AG09319 (cell line): ENCODE data around the gene ERH.

Experiments
- DNase-seq: peaks from one replicate; pipeline ENCODE4 v3.0.0-alpha.2; 2010; ENCODE audit warnings: low read depth; ENCODE audit errors: extremely low read depth
- CTCF ChIP-seq: IDR thresholded peaks from 2 replicates; pipeline ENCODE4 v1.5.1; 2011; ENCODE audit warnings: low read depth, mild to moderate bottlenecking, inconsistent platforms, low read length, moderate library complexity

ERH gene

GRCh38 chr14:69408331-69408960, 10.3 kb upstream of the ERH start:
- TF ChIP-seq CTCF, result no peak
- no peak for DNase-seq

- TF ChIP-seq CTCF, result no peak
- no peak for DNase-seq
Measured at GRCh38 chr14:69405762-69406161, 7.7 kb upstream of the ERH start.

- DNase-seq, result no peak
- no peak for TF ChIP-seq CTCF
Measured at GRCh38 chr14:69404883-69405282, 6.8 kb upstream of the ERH start.

- TF ChIP-seq CTCF, result no peak
- DNase-seq, result no peak
Measured at GRCh38 chr14:69404478-69404877, 6.4 kb upstream of the ERH start.

- TF ChIP-seq CTCF, result no peak
- DNase-seq, result no peak
Measured at GRCh38 chr14:69401841-69402240, 3.7 kb upstream of the ERH start.

- TF ChIP-seq CTCF, result no peak
- no peak for DNase-seq
Measured at GRCh38 chr14:69400154-69400553, 2.1 kb upstream of the ERH start.

- no peak for DNase-seq
- no peak for TF ChIP-seq CTCF
Measured at GRCh38 chr14:69399750-69400149, 1.7 kb upstream of the ERH start.
